CD14-positive monocyte (primary cell): ENCODE results near the gene KRT1. TPM values are rescaled to one million over a fixed set of nuclear protein-coding genes. Genes with fewer than 3 reads are reported as not detected.

Experiments used
- DNase-seq, 3 donors: peaks; one replicate each; pipeline ENCODE4 v3.0.0-alpha.2; 2011 to 2022
- H2AFZ ChIP-seq: 2 replicates; pipeline ENCODE4 v1.6.0; 2012; ENCODE audit warnings: mild to moderate bottlenecking, low read depth, low read length, inconsistent platforms; ENCODE audit not compliant: insufficient read depth, poor library complexity, severe bottlenecking
- H3K27ac ChIP-seq, 2 donors: 1 replicate in 1 of 2; 2 replicates in 1 of 2; pipeline ENCODE4 v1.5.1; 2012 to 2013; ENCODE audit warnings: low read length in 2 of 2, control low read depth in 1 of 2, inconsistent platforms in 1 of 2, low read depth in 1 of 2, mild to moderate bottlenecking in 1 of 2
- H3K27me3 ChIP-seq, 2 donors: one replicate each; pipeline versions ENCODE4 v1.6.0 to v1.6.1; 2011 to 2013; ENCODE audit warnings: low read length in 2 of 2; ENCODE audit not compliant: control insufficient read depth in 2 of 2, insufficient read depth in 2 of 2
- H3K36me3 ChIP-seq, 2 donors: replicated peaks in 1 of 2; 1 replicate in 1 of 2; 2 replicates in 1 of 2; pipeline versions ENCODE4 v1.5.1 to v1.6.1; 2012 to 2013; ENCODE audit warnings: low read length in 2 of 2, control low read depth in 1 of 2, inconsistent platforms in 1 of 2, mild to moderate bottlenecking in 1 of 2; ENCODE audit not compliant: insufficient read depth in 2 of 2, control insufficient read depth in 1 of 2
- H3K4me1 ChIP-seq, 2 donors: 1 replicate in 1 of 2; 2 replicates in 1 of 2; pipeline versions ENCODE4 v1.5.1 to v1.6.1; 2012 to 2013; ENCODE audit warnings: low read length in 2 of 2, control low read depth in 1 of 2, inconsistent platforms in 1 of 2, mild to moderate bottlenecking in 1 of 2, moderate library complexity in 1 of 2; ENCODE audit not compliant: insufficient read depth in 2 of 2, control insufficient read depth in 1 of 2
- H3K4me2 ChIP-seq: replicated peaks from 2 replicates; pipeline ENCODE3; 2012; ENCODE audit warnings: low read length, moderate library complexity, mild to moderate bottlenecking; ENCODE audit not compliant: poor library complexity, severe bottlenecking; ENCODE audit errors: extremely low read depth
- H3K4me3 ChIP-seq, 3 experiments: fragments of 200-600 bp in 1 of 3; sonication (generic) in 1 of 3; replicated peaks in 1 of 3; 1 replicate in 2 of 3; 2 replicates in 1 of 3; pipeline ENCODE4 v1.5.1; 2011 to 2013; ENCODE audit warnings: low read length in 3 of 3, mild to moderate bottlenecking in 3 of 3, control low read depth in 2 of 3, low read depth in 2 of 3, inconsistent platforms in 1 of 3, moderate library complexity in 1 of 3
- H3K79me2 ChIP-seq: 2 replicates; pipeline ENCODE4 v1.6.0; 2012; ENCODE audit warnings: mild to moderate bottlenecking, control low read depth, inconsistent platforms, low read length, moderate library complexity; ENCODE audit not compliant: insufficient read depth
- H3K9ac ChIP-seq: 2 replicates; pipeline ENCODE4 v1.6.0; 2017; ENCODE audit warnings: low read length, mild to moderate bottlenecking; ENCODE audit not compliant: insufficient read depth, poor library complexity, severe bottlenecking
- H3K9me3 ChIP-seq, 2 donors: replicated peaks in 1 of 2; 1 replicate in 1 of 2; 2 replicates in 1 of 2; pipeline versions ENCODE4 v1.5.1 to v1.6.1; 2012 to 2013; ENCODE audit warnings: low read length in 2 of 2, control low read depth in 1 of 2; ENCODE audit not compliant: control insufficient read depth in 1 of 2, insufficient read depth in 1 of 2
- H4K20me1 ChIP-seq: 2 replicates; pipeline ENCODE4 v1.6.0; 2012; ENCODE audit warnings: mild to moderate bottlenecking, low read length, control low read depth, moderate library complexity; ENCODE audit not compliant: insufficient read depth
- H3K27ac Mint-ChIP-seq, 7 donors: one replicate each; pipeline ENCODE4 v1.8.0; 2020; ENCODE audit warnings: mild to moderate bottlenecking in 7 of 7, mixed read lengths in 7 of 7, moderate library complexity in 6 of 7, inconsistent platforms in 2 of 7
- H3K27me3 Mint-ChIP-seq, 3 donors: one replicate each; pipeline ENCODE4 v1.8.0; 2021 to 2022; ENCODE audit warnings: low read depth in 3 of 3, mild to moderate bottlenecking in 3 of 3, mixed read lengths in 3 of 3, moderate library complexity in 3 of 3, inconsistent platforms in 1 of 3
- H3K36me3 Mint-ChIP-seq, 2 donors: one replicate each; pipeline ENCODE4 v1.8.0; 2020; ENCODE audit warnings: mixed read lengths in 2 of 2, inconsistent platforms in 1 of 2, mild to moderate bottlenecking in 1 of 2
- H3K4me1 Mint-ChIP-seq: one replicate; pipeline ENCODE4 v1.8.0; 2020; ENCODE audit warnings: mild to moderate bottlenecking, mixed read lengths
- H3K4me3 Mint-ChIP-seq, 2 donors: one replicate each; pipeline ENCODE4 v1.8.0; 2020; ENCODE audit warnings: mild to moderate bottlenecking in 2 of 2, mixed read lengths in 2 of 2, moderate library complexity in 1 of 2
- H3K9me3 Mint-ChIP-seq, 7 donors: one replicate each; pipeline ENCODE4 v1.8.0; 2020 to 2022; ENCODE audit warnings: mixed read lengths in 7 of 7, mild to moderate bottlenecking in 6 of 7, moderate library complexity in 6 of 7, inconsistent platforms in 2 of 7
- WGBS: methylation state at CpG from one replicate; pipeline ENCODE4 v1.1.5; 2013; ENCODE audit warnings: missing lambda C conversion rate; ENCODE audit not compliant: insufficient coverage; 5-methylcytosine and 5-hydroxymethylcytosine counted together
- intact Hi-C, 2 donors: fragments of 100-400 bp; cut with micrococcal nuclease; formaldehyde crosslinking; loops; one replicate each; pipeline versions ENCODE4 v1.15.0 to v1.15.1; 2023
- polyA plus RNA-seq, 3 donors: library from polyadenylated mRNA; depleted of rRNA in 1 of 3; unstranded in 2 of 3; stranded (reverse) in 1 of 3; fragments of 300-500 nt in 2 of 3; fragments of >200 nt in 1 of 3; fragmentation: Illumina TruSeq in 2 of 3; gene quantifications; 1 replicate in 2 of 3; 2 replicates in 1 of 3; pipeline ENCODE4 v1.2.3, GENCODE V29; 2012 to 2021
- TF ChIP-seq, protein P1 (sequence below): fragments of 200-600 bp; IDR thresholded peaks from one replicate; pipeline ENCODE4 v1.8.0; 2022; ENCODE audit warnings: antibody characterized with exemption, mild to moderate bottlenecking

The KRT1 gene
- polyA plus RNA-seq, 3 donors: not detected

- no peak for DNase-seq
- Histone ChIP-seq H3K4me1 (no peaks in the 10 kb centered on the region), H4K20me1 (no peaks in the 10 kb centered on the region), H3K9ac (no peak overlapping the region), H3K79me2 (no peaks in the 10 kb centered on the region), H3K4me2 (no peak overlapping the region), H2AFZ (no peak overlapping the region), H3K4me3 (no peak overlapping the region), H3K36me3 (no peaks in the 10 kb centered on the region), H3K27me3 (peaks cover 0 to 9% of the 10 kb centered on the region in 2 donors), H3K9me3 (no peaks in the 10 kb centered on the region), H3K27ac (no peak overlapping the region)
- peaks cover 4 to 14% (median 6%) of the 10 kb centered on the region in 3 donors for H3K27me3 Mint-ChIP-seq
- TF ChIP-seq, protein P1, sequence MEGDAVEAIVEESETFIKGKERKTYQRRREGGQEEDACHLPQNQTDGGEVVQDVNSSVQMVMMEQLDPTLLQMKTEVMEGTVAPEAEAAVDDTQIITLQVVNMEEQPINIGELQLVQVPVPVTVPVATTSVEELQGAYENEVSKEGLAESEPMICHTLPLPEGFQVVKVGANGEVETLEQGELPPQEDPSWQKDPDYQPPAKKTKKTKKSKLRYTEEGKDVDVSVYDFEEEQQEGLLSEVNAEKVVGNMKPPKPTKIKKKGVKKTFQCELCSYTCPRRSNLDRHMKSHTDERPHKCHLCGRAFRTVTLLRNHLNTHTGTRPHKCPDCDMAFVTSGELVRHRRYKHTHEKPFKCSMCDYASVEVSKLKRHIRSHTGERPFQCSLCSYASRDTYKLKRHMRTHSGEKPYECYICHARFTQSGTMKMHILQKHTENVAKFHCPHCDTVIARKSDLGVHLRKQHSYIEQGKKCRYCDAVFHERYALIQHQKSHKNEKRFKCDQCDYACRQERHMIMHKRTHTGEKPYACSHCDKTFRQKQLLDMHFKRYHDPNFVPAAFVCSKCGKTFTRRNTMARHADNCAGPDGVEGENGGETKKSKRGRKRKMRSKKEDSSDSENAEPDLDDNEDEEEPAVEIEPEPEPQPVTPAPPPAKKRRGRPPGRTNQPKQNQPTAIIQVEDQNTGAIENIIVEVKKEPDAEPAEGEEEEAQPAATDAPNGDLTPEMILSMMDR: no peak
- H3K4me1 Mint-ChIP-seq: no peaks in the 10 kb centered on the region
- intact Hi-C loops: no loop called here
- H3K9me3 Mint-ChIP-seq: peaks cover 0 to 2% (median 0%) of the 10 kb centered on the region in 7 donors
- no peak overlapping the region for H3K4me3 Mint-ChIP-seq
- H3K36me3 Mint-ChIP-seq: no peaks in the 10 kb centered on the region
- 40% methylated on average over 1 of the region's 2 CpGs for WGBS
- H3K27ac Mint-ChIP-seq: no peak overlapping the region
Measured at GRCh38 chr12:52697058-52697582, 16.9 kb upstream of the KRT1 start.

- Histone ChIP-seq H2AFZ (no peak overlapping the region), H3K9ac (no peak overlapping the region), H3K36me3 (no peaks in the 10 kb centered on the region), H3K9me3 (no peaks in the 10 kb centered on the region), H3K27me3 (peaks cover 2 to 14% of the 10 kb centered on the region in 2 donors), H4K20me1 (no peaks in the 10 kb centered on the region), H3K4me1 (no peaks in the 10 kb centered on the region), H3K79me2 (no peaks in the 10 kb centered on the region), H3K4me3 (no peak overlapping the region), H3K4me2 (no peak overlapping the region), H3K27ac (no peak overlapping the region)
- Mint-ChIP-seq H3K27me3 (peaks cover 9 to 19% (median 10%) of the 10 kb centered on the region in 3 donors), H3K9me3 (peaks cover 0 to 2% (median 0%) of the 10 kb centered on the region in 7 donors), H3K4me1 (no peaks in the 10 kb centered on the region), H3K27ac (no peak overlapping the region), H3K4me3 (no peak overlapping the region), H3K36me3 (no peaks in the 10 kb centered on the region)
- TF ChIP-seq, protein P1: no peak
- no peak for DNase-seq
- intact Hi-C loops: no loop called here
- WGBS: no CpG with 5 or more reads among the region's 3 CpGs
Measured at GRCh38 chr12:52696588-52696987, 16.4 kb upstream of the KRT1 start.
